Hematopoietic multipotent progenitor cell treated with erythropoietin and hydrocortisone succinate and interleukin-3 and kit ligand, for 15 days (in vitro differentiated cells): ENCODE results near the gene RPUSD1.
"Not testable (repeated sequence)": the region's sequence is repeated elsewhere in the genome, so short reads cannot be mapped to it uniquely, and the experiment has no call there.

ENCODE experiments used
- DNase-seq: peaks from one replicate; pipeline ENCODE4 v3.0.0-alpha.2; 2015; ENCODE audit warnings: low spot score

Gene RPUSD1

GRCh38 chr16:783404-784161 is 4.6 kb downstream of the RPUSD1 start:
- peak; percentile 7 for DNase-seq

- DNase-seq = no peak
These were observed 5.3 kb downstream of the RPUSD1 start for GRCh38 chr16:782766-783403.

GRCh38 chr16:782258-782657 is 5.9 kb downstream of the RPUSD1 start:
- DNase-seq = no peak

DNA sequence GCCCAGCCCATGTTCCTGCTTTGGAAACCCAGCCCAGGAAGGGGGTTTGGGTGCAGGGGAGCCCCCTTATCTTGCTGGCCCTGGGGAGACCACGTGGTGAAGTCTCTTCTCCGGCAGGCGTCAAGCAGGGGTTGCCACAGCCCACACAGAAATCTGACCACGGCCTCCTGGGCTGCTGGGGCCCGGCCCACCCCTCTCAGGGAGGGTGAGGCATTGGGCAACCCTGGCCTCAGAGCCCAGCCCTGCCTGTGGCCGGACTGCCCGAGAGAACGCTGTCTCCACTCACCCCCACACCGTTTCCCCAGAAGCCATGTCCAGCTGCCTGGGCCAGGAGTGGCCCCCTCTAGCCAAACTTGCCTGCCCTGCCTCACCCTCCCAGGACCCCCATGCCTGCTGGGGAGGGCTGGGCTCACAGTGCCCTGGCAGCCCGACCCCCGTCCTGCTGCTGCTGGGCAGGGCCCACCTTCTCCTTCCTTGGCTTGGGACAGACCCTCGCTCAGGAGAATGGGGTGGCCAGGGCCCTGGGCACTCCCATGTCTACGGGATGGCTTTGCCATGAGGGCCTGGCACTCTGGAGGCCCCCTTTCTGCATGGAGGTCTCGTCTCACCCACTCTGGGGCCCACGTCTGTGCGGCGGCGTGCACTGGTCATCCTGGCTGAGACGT is 6.7 kb downstream of the RPUSD1 start:
- no peak for DNase-seq

GRCh38 chr16:780296-780695 is 7.9 kb downstream of the RPUSD1 start:
- no peak for DNase-seq

GRCh38 chr16:779561-779960 is 8.6 kb downstream of the RPUSD1 start:
- no peak for DNase-seq

DNA sequence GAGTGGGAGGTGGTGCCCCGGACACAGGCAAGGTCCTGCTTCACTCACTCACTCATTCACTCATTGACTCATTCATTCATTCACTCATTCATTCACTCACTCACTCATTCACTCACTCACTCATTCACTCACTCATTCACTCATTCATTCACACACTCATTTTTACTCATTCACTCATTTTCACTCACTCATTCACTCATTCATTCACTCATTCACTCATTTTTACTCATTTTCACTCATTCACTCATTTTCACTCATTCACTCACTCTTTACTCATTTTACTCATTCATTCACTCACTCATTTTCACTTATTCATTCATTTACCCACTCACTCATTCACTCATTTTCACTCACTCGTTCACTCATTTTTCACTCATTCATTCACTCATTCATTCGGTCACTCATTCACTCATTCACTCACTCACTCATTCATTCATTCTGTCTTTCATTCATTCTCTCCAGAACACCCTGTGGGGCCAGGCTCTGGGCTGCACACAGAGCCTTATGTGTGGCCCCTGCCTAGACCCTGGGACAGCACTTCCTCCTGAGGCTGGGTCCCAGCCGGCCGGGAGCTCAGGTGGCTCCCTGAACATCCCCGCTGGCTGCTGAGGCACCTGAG is 9.2 kb downstream of the RPUSD1 start:
- no peak for DNase-seq

DNA sequence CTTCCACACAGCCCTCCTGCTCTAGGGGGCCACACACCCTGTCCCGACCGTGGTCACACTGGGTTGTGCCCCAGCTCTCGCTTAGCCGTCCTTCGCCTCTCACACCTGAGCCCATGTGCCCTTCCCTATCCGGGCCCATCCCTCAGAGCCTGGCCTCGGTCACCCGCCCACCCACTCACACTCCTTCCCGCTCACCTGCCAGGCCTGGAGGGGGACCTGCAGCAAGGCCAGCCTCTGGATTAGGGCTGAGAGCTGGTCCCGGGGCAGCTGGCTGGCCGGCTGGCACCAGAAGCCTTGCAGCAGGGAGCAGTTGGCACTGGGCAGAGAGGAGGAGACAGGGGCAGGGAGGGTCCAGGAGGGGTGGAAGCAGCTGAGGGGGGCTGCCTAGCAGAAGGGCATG is 9.7 kb downstream of the RPUSD1 start:
- DNase-seq = no peak

- no peak for DNase-seq
These were observed 10.4 kb downstream of the RPUSD1 start for GRCh38 chr16:777826-778225.

- DNase-seq = no peak
These were observed 11.4 kb downstream of the RPUSD1 start for GRCh38 chr16:776824-777223.

GRCh38 chr16:776298-776697 is 11.9 kb downstream of the RPUSD1 start:
- not testable (repeated sequence) for DNase-seq

GRCh38 chr16:775236-775796 is 12.9 kb downstream of the RPUSD1 start:
- no peak for DNase-seq

GRCh38 chr16:774086-775001 is 13.8 kb downstream of the RPUSD1 start:
- no peak for DNase-seq

GRCh38 chr16:772959-773358 is 15.2 kb downstream of the RPUSD1 start:
- no peak for DNase-seq

GRCh38 chr16:770411-770810 is 17.8 kb downstream of the RPUSD1 start:
- no peak for DNase-seq

DNA sequence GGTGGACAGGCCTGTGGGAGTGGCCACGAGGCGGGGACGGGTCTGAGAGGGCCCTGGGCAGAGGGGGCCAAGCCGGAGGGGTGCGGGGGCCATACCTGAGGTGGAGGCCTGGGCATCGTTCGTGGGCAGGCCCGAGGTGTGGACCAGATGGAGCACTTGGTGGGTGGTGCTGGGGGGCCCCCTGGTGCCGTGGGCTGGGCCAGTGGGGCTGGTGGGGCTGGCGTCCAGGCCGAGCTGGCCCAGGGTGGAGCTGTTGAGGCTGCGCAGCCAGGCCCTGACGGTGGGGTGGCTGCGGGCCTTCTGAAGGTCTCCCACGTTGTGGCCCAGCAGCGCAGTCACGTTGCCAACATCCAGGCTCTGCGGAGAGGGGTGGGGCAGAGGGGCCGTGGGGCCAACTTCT is 18.2 kb downstream of the RPUSD1 start:
- no peak for DNase-seq

DNA sequence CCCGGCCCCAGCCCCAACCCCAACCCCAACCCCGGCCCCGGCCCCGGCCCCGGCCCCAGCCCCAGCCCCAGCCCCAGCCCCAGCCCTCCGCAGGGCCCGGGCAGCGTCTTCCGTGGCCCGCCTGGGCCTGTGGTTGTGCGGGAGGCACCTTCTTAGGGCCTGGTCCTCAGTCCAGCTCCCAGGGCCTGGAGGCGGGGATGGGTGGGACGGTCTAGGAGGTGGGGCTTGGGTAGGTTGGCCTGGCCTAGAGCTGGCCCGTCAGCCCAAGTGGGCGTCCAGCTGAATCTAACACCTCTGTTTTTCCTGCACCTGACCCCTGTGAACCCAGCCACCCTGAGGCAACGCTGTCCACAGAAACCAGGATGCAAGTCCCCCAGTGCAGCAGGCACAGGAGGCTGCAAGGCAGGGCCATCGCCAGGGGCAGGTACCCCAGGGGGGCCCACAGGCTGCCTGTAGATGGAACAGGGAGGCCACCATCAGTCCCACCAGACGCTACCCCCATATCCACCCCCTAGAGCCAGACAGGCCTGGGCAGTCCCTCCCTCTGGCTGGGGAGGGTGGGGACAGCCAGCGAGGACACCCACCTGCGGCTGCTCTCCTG is 18.9 kb downstream of the RPUSD1 start:
- DNase-seq = no peak

DNA sequence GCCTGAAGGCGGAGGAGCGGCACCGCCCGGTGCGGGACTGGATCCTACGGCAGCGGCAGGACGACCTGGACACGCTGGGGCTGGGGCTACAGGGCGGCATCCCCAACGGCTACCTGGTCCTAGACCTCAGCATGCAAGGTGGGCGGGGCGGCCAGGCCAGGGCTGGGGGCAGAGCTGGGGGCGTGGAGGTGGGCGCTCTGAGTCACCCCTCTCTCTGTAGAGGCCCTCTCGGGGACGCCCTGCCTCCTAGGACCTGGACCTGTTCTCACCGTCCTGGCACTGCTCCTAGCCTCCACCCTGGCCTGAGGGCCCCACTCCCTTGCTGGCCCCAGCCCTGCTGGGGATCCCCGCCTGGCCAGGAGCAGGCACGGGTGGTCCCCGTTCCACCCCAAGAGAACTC is 19.8 kb downstream of the RPUSD1 start:
- no peak for DNase-seq

GRCh38 chr16:767743-768235 is 20.4 kb downstream of the RPUSD1 start:
- no peak for DNase-seq

GRCh38 chr16:766820-767640 is 21.2 kb downstream of the RPUSD1 start:
- DNase-seq = no peak
